Activated T-cell treated with anti-CD3 and anti-CD28 coated beads, Interleukin-2, amount 50 U/mL, for 4 hours (primary cell): ENCODE measurements around the gene AVPR2. TPM values are rescaled to one million over a fixed set of nuclear protein-coding genes. Genes with fewer than 3 reads are reported as not detected.

Experiments used
- ATAC-seq, 2 donors: fragments of 200-7000 bp; cut with Tn5 transposase; one replicate each; pipeline ENCODE4 v1.10.0; 2021
- DNase-seq: peaks from one replicate; pipeline ENCODE4 v3.0.0-alpha.2; 2020
- H3K27me3 Mint-ChIP-seq: one replicate; pipeline ENCODE4 v1.8.0; 2021; ENCODE audit warnings: low read depth, mixed read lengths
- H3K36me3 Mint-ChIP-seq: one replicate; pipeline ENCODE4 v1.8.0; 2022; ENCODE audit warnings: mixed read lengths; ENCODE audit not compliant: insufficient read depth
- H3K4me1 Mint-ChIP-seq: one replicate; pipeline ENCODE4 v1.8.0; 2021; ENCODE audit warnings: low read depth, mixed read lengths
- H3K4me3 Mint-ChIP-seq: one replicate; pipeline ENCODE4 v1.8.0; 2021; ENCODE audit warnings: mild to moderate bottlenecking, moderate library complexity, mixed read lengths
- H3K9me3 Mint-ChIP-seq: one replicate; pipeline ENCODE4 v1.8.0; 2021; ENCODE audit warnings: mixed read lengths
- total RNA-seq, 3 donors: library from RNA; stranded (reverse); gene quantifications; one replicate each; pipeline ENCODE4 v1.2.1, GENCODE V29; 2021

The AVPR2 gene
- total RNA-seq, 3 donors from 2014 or later, result not detected

DNA sequence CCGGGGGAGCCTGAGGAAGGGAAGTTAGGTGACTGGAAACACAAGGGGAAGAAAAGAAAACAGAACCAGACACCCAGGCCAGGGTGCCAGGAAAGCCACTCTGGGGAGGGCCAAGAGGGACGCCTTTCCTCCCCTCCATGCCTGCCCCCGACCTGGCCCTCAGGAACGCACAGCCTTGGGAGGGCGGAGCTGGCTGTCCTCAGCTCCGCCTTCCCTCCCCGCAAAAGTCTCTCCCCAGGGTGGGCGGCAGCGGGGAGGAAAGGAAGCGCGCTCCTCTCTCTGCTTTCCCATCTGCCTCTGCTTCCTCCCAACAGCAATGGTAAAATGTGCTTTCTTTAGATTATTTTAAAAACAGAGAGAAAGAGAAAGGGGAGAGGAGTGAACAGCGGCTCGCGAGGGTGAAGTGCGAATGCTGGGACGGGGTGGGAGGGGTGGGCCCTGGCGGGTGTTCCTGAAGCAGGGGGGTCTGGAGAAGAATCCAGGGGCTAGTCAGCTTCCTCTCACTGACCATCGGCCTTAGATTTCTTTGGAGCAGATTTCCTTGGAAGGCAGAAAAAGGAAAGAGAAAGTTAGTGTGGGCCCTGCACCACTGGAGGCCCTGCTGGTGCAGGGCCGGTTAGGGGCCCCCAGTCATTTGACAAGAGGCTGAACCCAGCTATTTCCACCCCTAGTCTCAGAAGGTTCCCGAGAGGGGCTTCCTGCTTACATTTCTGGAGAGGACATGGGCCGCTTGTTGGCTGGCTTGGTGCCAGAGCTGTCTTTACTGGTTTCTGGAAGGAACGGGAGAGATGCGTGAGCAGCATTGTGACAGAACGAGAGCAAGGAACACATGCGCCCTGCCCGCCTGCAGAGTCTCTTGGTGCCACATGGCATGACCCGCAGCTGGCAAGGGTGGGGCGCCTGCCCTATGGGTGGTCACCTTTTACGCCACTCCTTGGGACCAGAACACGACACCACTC is 44.7 kb downstream of the AVPR2 start:
- peaks cover 15% of the 10 kb centered on the region for H3K36me3 Mint-ChIP-seq
- ATAC-seq, result no peak

DNA sequence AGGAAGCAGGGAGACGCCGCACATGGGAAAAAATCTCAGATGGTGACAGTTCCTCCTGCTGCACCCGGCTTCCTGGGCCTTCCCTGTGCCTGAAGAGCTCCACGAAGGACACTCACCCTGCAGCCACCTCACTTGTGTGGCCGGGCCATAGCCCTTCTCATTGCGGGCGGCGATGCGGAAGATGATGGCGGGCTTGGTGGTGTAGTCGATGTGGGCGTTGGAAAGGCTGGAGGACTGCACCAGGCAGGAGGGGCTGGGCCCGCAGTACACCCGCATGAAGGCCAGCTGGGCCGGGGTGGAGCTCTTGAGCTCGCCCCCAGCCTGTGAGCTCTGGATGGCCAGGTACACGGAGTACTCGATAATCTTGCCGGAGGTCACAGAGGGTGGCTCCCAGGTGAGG is 45.7 kb downstream of the AVPR2 start:
- ATAC-seq (no peak), DNase-seq (no peak)
- peaks cover 13% of the 10 kb centered on the region for H3K4me1 Mint-ChIP-seq
- no peak overlapping the region for H3K4me3 Mint-ChIP-seq
- H3K36me3 Mint-ChIP-seq, result peaks cover 19% of the 10 kb centered on the region
- H3K9me3 Mint-ChIP-seq, result no peaks in the 10 kb centered on the region
- no peaks in the 10 kb centered on the region for H3K27me3 Mint-ChIP-seq

More for the DNA sequence above, 44.7 kb downstream of the AVPR2 start:
- DNase-seq, result no peak
- Mint-ChIP-seq H3K27me3 (no peaks in the 10 kb centered on the region), H3K9me3 (no peaks in the 10 kb centered on the region), H3K4me3 (no peak overlapping the region), H3K4me1 (peaks cover 14% of the 10 kb centered on the region)

DNA sequence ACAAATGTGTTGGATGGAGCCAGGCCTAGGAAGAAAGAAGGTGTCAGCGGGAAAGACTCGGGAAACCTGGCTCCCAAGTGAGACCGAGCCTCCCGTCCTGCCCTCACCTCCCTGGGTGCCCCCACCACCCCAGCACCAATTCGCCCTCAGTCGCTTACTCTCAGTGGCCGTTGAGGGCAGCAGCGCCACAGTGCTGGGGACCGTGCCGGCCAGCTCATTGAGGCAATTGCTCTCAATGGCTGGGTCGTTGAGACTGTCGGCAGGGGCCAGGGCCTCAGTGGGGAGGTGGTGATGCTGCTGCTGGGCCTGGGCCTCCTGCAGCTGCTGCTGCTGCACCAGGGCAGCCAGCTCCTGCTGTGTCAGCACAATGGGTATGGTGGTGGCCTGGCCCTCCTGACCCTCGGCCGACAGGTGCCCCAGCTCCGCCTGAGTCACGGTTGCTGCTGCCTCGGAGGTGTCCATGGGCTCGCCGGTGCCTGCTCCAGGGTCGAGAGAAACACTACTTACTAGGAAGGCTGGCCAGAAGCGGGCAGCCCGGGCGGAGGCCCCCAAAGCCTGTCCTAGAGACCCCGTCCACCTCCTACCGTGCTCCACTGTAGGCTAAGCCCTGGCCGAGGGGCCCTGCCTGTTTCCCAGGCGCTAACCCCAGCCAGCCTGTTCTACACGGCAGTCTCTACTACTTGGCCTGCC is 47.4 kb downstream of the AVPR2 start:
- DNase-seq (no peak), ATAC-seq (no peak)
- Mint-ChIP-seq H3K27me3 (no peaks in the 10 kb centered on the region), H3K4me1 (peaks cover 11% of the 10 kb centered on the region), H3K4me3 (no peak overlapping the region), H3K36me3 (peaks cover 20% of the 10 kb centered on the region), H3K9me3 (no peaks in the 10 kb centered on the region)

DNA sequence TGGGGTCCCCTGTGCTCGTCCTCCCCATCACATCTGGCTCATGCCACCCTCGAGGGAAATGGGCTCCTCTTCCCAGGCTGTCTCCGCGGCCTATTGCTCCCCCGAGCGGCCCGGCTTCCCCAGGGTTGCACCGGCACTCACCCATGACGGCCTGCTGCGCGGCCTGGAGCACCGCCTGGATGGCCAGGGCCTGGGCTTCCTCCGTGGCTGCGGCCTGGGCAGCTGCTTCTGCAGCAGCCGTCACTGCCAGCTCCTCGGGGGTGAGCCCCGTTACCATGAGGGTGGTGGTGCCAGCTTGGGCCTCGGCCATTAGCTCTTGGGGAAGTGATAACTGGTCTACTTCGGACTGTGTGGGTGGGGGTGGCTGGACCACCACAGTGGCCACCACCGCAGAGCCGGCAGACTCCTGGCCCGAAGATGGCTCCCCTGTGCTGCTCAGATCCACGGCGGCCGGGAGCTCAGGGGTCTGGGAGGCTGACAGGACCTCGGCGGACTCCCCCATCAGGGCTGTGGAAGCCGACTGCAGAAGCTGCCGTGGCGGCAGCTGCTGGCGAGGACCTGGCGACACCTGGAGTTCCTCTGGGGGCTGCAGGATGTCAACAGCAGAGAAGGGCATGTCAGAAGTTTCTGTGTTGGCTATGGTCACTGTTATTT is 48.0 kb downstream of the AVPR2 start:
- Mint-ChIP-seq H3K4me1 (peaks cover 7% of the 10 kb centered on the region), H3K9me3 (no peaks in the 10 kb centered on the region), H3K27me3 (no peaks in the 10 kb centered on the region), H3K36me3 (peaks cover 19% of the 10 kb centered on the region), H3K4me3 (no peak overlapping the region)
- DNase-seq, result no peak
- no peak for ATAC-seq

DNA sequence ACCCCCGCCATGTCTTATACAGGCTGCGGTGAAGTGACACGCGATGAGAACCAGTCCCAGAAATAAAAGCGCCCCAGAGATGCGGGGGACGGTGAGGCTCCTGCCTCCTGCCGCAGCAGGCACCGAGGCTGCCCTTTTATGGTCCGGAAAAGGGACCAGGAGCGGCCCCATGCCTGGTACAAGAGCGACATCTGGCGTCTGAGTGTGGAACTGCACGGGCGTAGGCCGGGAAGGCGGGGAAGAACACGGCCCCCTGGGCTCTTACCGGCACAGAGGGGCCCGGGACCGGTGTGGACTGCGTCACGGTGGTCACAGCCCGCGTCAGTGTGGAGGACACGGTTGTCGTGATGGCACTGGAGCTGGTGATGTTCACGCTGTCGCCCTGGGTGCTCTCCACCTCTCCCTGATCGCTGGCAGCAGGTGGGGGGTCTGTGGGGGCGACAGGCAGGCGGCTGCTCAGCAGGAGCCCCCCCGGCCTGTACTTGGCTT is 48.9 kb downstream of the AVPR2 start:
- Mint-ChIP-seq H3K9me3 (no peaks in the 10 kb centered on the region), H3K4me1 (peaks cover 3% of the 10 kb centered on the region), H3K4me3 (no peak overlapping the region), H3K27me3 (no peaks in the 10 kb centered on the region), H3K36me3 (peaks cover 18% of the 10 kb centered on the region)
- DNase-seq, result peak; percentile 82
- peak; percentile 64 to 72 for ATAC-seq

DNA sequence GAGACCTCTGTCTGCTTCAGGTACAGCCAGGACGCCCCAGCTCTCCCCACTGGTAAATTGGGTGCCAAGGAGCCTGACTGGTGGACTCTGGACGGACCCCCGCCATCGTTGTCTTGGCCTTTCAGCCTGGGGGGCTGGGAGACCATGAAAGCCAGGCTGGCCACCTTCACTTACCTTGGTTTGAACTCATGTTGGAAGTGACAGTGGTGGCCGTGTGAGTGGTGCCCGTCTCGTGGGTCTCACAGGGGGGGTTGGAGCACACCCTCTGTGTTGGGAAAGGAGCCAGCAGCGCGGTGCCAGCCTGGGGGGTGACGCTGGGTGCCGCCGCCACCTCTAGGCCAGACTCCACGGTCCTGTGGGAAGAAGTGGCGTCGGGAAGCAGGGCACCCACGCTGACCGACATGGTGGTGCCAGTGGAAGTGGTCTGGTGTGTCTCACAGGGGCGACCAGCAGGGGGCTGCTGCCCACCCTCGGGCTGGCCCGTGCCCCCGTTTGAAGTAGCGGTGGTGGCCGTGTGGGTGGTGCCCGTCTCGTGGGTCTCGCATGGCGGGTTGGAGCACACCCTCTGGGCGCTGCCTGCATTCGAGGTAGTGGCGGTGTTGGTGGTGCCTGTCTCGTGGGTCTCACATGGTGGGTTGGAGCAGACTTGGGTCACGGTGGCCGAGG is 49.6 kb downstream of the AVPR2 start:
- H3K4me3 Mint-ChIP-seq, result no peak overlapping the region
- H3K4me1 Mint-ChIP-seq, result peaks cover 3% of the 10 kb centered on the region
- H3K36me3 Mint-ChIP-seq, result peaks cover 18% of the 10 kb centered on the region
- H3K9me3 Mint-ChIP-seq, result no peaks in the 10 kb centered on the region
- DNase-seq (no peak), ATAC-seq (peak in 1 of 2 donors; percentile 3)
- no peaks in the 10 kb centered on the region for H3K27me3 Mint-ChIP-seq

DNA sequence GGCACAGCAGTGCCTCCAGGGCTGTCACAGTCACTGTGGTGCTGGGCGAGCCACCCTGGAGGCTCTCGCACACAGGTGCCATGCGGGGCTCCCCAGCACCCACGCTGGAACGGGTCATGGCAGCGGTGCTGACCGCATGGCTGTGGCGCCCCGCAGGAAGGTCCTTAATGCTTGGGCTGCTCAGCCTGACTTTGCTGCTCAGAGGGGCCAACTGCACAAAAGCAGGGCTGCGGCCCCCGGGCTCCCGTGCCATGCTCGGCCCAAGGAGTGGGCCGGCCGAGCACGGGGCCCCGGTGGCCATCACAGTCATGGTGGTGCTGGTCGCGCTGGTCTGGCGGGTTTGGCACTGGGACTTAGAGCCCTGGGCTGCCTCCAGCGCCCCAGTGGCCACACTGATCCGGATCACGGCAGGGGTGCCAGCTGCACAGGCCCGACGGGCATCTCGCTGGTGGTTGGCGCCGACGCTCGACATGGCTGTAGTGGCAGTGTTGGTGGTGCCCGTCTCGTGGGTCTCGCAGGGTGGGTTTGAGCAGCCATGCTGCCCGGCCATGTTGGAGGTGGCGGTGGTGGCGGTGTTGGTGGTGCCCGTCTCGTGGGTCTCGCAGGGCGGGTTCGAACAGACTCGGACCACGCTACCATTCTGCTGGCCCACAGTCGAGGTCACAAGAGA is 50.2 kb downstream of the AVPR2 start:
- Mint-ChIP-seq H3K27me3 (no peaks in the 10 kb centered on the region), H3K36me3 (peaks cover 18% of the 10 kb centered on the region), H3K9me3 (no peaks in the 10 kb centered on the region), H3K4me3 (no peak overlapping the region), H3K4me1 (peaks cover 2% of the 10 kb centered on the region)
- ATAC-seq (no peak), DNase-seq (no peak)

DNA sequence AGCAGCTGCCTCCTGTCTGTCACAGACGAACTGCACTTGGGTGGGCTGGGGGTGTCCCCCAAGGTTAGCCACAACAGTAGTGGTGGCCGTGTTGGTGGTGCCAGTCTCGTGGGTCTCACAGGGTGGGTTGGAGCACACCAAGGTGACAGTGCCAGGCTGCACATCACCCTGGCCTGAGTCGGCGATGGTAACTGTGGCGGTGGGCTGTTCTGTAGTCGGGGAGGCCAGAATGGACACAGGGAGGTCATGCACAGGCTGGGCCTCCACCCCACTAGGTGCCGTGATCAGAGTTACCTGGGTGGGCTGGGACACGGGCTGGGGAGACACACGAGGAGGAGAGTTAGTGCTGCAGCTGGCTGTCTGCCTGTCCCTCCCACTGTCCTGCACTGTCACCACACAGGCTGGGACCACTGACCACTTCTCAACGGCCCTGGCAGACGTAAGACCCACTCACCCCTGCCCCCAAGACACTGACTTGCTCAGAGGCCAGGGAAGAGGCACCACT is 50.8 kb downstream of the AVPR2 start:
- peaks cover 17% of the 10 kb centered on the region for H3K36me3 Mint-ChIP-seq
- no peaks in the 10 kb centered on the region for H3K27me3 Mint-ChIP-seq
- DNase-seq (no peak), ATAC-seq (no peak)
- no peak overlapping the region for H3K4me3 Mint-ChIP-seq
- H3K9me3 Mint-ChIP-seq, result no peaks in the 10 kb centered on the region
- peaks cover 2% of the 10 kb centered on the region for H3K4me1 Mint-ChIP-seq

DNA sequence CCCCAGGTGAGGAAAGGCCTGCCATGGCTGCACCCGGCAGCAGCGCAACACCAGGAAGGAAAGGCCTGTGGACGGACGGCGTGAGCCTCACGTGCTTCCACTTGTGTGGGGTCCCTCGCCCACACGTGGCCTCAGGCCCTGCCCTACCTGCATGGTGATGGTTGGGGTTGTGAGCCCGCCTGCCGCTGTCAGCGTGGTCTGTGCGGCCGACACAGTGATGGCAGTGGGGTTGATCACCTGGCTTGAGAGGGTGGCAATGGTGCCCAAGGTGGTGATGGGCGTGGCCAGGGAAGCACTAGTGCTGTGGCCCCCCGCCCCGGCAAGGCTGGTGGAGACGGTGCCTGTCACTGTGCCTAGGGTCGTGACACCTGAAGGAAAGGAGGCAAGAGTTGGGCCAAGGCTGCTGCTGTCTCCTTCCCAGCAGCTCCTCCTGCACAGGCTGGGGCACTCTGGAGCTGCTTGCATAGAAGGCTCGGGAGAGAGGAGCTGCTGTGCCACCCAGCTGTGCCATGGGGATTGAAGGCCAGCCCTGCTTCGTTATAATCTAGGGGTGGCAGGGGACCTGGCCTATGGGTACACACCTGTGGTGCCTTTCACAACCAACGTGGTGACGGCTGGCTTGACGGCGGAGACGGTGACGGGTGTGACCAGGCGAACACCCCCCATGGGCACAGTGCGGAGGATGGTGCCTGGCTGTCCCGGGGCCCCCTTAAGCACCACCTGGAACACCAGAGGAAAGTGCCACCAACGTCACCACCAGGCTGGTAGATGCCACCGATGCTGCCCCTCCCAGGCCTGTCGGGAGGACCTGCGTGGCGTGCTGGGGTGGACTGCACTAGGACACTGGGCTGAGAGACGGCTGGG is 51.8 kb downstream of the AVPR2 start:
- Mint-ChIP-seq H3K36me3 (peaks cover 12% of the 10 kb centered on the region), H3K27me3 (no peaks in the 10 kb centered on the region), H3K4me3 (no peak overlapping the region), H3K4me1 (peaks cover 2% of the 10 kb centered on the region), H3K9me3 (no peaks in the 10 kb centered on the region)
- DNase-seq, result no peak
- ATAC-seq, result no peak

Other genes with a start within 250 kb of the AVPR2 start
- gene PNCK, start 230.9 kb upstream of the AVPR2 start, total RNA-seq, result under 1 TPM; 0.26 to 0.71 (median 0.51) TPM
- 1 to 10 TPM; 1.1 to 1.9 (median 1.6) TPM for gene SLC6A8, start 216.7 kb upstream of the AVPR2 start, total RNA-seq
- 100 to 1,000 TPM; 134 to 176 (median 151) TPM for gene BCAP31, start 180.3 kb upstream of the AVPR2 start, total RNA-seq
- gene ABCD1, start 179.8 kb upstream of the AVPR2 start, total RNA-seq, result 1 to 10 TPM; 2.6 to 3.4 (median 3.1) TPM
- under 1 TPM; 0.40 to 0.66 (median 0.46) TPM for gene PLXNB3, start 140.4 kb upstream of the AVPR2 start, total RNA-seq
- gene SRPK3, start 123.6 kb upstream of the AVPR2 start, total RNA-seq, result not detected
- gene IDH3G, start 110.3 kb upstream of the AVPR2 start, total RNA-seq, result 10 to 100 TPM; 60.8 to 64.2 (median 62.7) TPM
- gene SSR4, start 110.0 kb upstream of the AVPR2 start, total RNA-seq, result 100 to 1,000 TPM; 295 to 341 (median 296) TPM
- 1 to 10 TPM in 2 of 3 donors, under 1 TPM in 1; 0.81 to 1.4 (median 1.4) TPM for gene PDZD4, start 74.1 kb upstream of the AVPR2 start, total RNA-seq
- gene L1CAM, start 18.5 kb upstream of the AVPR2 start, total RNA-seq, result under 1 TPM; 0.14 to 0.46 (median 0.34) TPM
- 100 to 1,000 TPM in 2 of 3 donors, 10 to 100 TPM in 1; 96.7 to 128 (median 108) TPM for gene ARHGAP4, start 21.6 kb downstream of the AVPR2 start, total RNA-seq
- gene NAA10, start 30.4 kb downstream of the AVPR2 start, total RNA-seq, result 100 to 1,000 TPM; 190 to 224 (median 221) TPM
- 10 to 100 TPM in 1 of 3 donors, 1 to 10 TPM in 2; 6.9 to 10.4 (median 8.6) TPM for gene RENBP, start 40.0 kb downstream of the AVPR2 start, total RNA-seq
- 100 to 1,000 TPM; 140 to 162 (median 150) TPM for gene HCFC1, start 67.1 kb downstream of the AVPR2 start, total RNA-seq
- 1 to 10 TPM; 2.0 to 2.7 (median 2.3) TPM for gene TMEM187, start 68.1 kb downstream of the AVPR2 start, total RNA-seq
- gene IRAK1, start 115.2 kb downstream of the AVPR2 start, total RNA-seq, result 100 to 1,000 TPM; 258 to 273 (median 272) TPM
- gene MECP2, start 193.0 kb downstream of the AVPR2 start, total RNA-seq, result 10 to 100 TPM; 42.6 to 46.7 (median 45.7) TPM
- gene OPN1LW, start 239.6 kb downstream of the AVPR2 start, total RNA-seq, result not detected